IgD-negative memory B cell (primary cell): ENCODE results near the gene SLC8B1. TPM values are rescaled to one million over a fixed set of nuclear protein-coding genes. Genes with fewer than 3 reads are reported as not detected.

Experiments
- H3K27ac Mint-ChIP-seq, 3 donors: one replicate each; pipeline ENCODE4 v1.8.0; 2020 to 2022; ENCODE audit warnings: mild to moderate bottlenecking in 3 of 3, mixed read lengths in 3 of 3, moderate library complexity in 1 of 3
- H3K27me3 Mint-ChIP-seq: one replicate; pipeline ENCODE4 v1.8.0; 2021; ENCODE audit warnings: mixed read lengths
- H3K36me3 Mint-ChIP-seq: one replicate; pipeline ENCODE4 v1.8.0; 2020; ENCODE audit warnings: mild to moderate bottlenecking, mixed read lengths
- H3K4me1 Mint-ChIP-seq, 3 donors: one replicate each; pipeline ENCODE4 v1.8.0; 2020 to 2022; ENCODE audit warnings: mixed read lengths in 3 of 3, mild to moderate bottlenecking in 1 of 3
- H3K4me3 Mint-ChIP-seq, 4 donors: one replicate each; pipeline ENCODE4 v1.8.0; 2020 to 2022; ENCODE audit warnings: mild to moderate bottlenecking in 4 of 4, mixed read lengths in 4 of 4, moderate library complexity in 3 of 4
- H3K9me3 Mint-ChIP-seq, 3 donors: one replicate each; pipeline ENCODE4 v1.8.0; 2020 to 2021; ENCODE audit warnings: mixed read lengths in 3 of 3, mild to moderate bottlenecking in 1 of 3
- polyA plus RNA-seq: library from polyadenylated mRNA; unstranded; fragments of 300-500 nt; fragmentation: Illumina TruSeq; gene quantifications from one replicate; pipeline ENCODE4 v1.2.3, GENCODE V29; 2021

SLC8B1 gene
- polyA plus RNA-seq, 1 donor from 2014 or later: 12.1 TPM

GRCh38 chr12:113248842-113249435 is 86.0 kb downstream of the SLC8B1 start:
- Mint-ChIP-seq H3K27me3 (no peaks in the 10 kb centered on the region), H3K4me3 (no peak overlapping the region), H3K27ac (no peak overlapping the region), H3K9me3 (peaks cover 0 to 8% (median 1%) of the 10 kb centered on the region in 3 donors), H3K36me3 (peaks cover 7% of the 10 kb centered on the region), H3K4me1 (peaks cover 0 to 1% (median 1%) of the 10 kb centered on the region in 3 donors)

Other genes starting within 250 kb of the SLC8B1 start
- gene RASAL1, start 199.3 kb downstream of the SLC8B1 start, polyA plus RNA-seq: not detected
- not detected for gene CFAP73, start 185.4 kb downstream of the SLC8B1 start, polyA plus RNA-seq
- 34.2 TPM for gene DDX54, start 149.6 kb downstream of the SLC8B1 start, polyA plus RNA-seq
- gene RITA1, start 149.4 kb downstream of the SLC8B1 start, polyA plus RNA-seq: 24.1 TPM
- 17.4 TPM for gene TPCN1, start 113.6 kb downstream of the SLC8B1 start, polyA plus RNA-seq
- 7.1 TPM for gene PLBD2, start 23.5 kb upstream of the SLC8B1 start, polyA plus RNA-seq
- gene SDS, start 68.8 kb upstream of the SLC8B1 start, polyA plus RNA-seq: not detected
- 0.43 TPM for gene SDSL, start 87.3 kb upstream of the SLC8B1 start, polyA plus RNA-seq
- not detected for gene LHX5, start 136.8 kb upstream of the SLC8B1 start, polyA plus RNA-seq